Measurements from ENCODE around the gene FOSB. TPM values are rescaled to one million over a fixed set of nuclear protein-coding genes. Genes with fewer than 3 reads are reported as not detected.
A peak's percentile ranks its signal among the peaks of the same experiment; 100 is the strongest.

The FOSB gene
- total and polyA plus RNA-seq, 4 donors, result 7.9 to 24.2 (median 16.4) TPM

DNA sequence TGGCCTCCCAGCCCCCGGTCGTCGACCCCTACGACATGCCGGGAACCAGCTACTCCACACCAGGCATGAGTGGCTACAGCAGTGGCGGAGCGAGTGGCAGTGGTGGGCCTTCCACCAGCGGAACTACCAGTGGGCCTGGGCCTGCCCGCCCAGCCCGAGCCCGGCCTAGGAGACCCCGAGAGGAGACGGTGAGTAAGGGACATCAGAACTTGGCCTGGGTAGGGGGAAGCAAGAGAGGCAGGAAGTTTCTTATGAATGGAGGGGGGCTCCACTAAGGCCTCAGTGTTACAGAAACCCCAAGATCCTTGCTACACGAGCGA lies 2.9 kb downstream of the FOSB start:
- Histone ChIP-seq H3K36me3 (ENCODE audit: control insufficient read depth in 4 of 4, insufficient read depth in 4 of 4, low read length in 4 of 4) (peaks cover 0 to 5% (median 0%) of the 10 kb centered on the region in 4 donors), H3K4me1 (ENCODE audit: control insufficient read depth in 5 of 5, insufficient read depth in 5 of 5, low read length in 5 of 5) (peaks cover 0 to 58% (median 6%) of the 10 kb centered on the region in 5 donors), H3K27me3 (ENCODE audit: control insufficient read depth in 3 of 3, insufficient read depth in 3 of 3, low read length in 2 of 3) (peaks cover 0 to 28% (median 27%) of the 10 kb centered on the region in 3 donors), H3K4me3 (no peak overlapping the region), H3K27ac (ENCODE audit: low read depth in 1 of 2, low read length in 1 of 2) (no peak overlapping the region), H3K9ac (ENCODE audit: insufficient read depth in 1 of 2, low read length in 2 of 2) (peak overlapping the region in 1 of 2 donors; percentile 1), H3K9me3 (ENCODE audit: control insufficient read depth in 4 of 4, insufficient read depth in 3 of 4, low read length in 3 of 4) (no peaks in the 10 kb centered on the region)
- ATAC-seq (ENCODE audit: insufficient read depth, low FRiP score), result no peak
- TF ChIP-seq, protein P1, sequence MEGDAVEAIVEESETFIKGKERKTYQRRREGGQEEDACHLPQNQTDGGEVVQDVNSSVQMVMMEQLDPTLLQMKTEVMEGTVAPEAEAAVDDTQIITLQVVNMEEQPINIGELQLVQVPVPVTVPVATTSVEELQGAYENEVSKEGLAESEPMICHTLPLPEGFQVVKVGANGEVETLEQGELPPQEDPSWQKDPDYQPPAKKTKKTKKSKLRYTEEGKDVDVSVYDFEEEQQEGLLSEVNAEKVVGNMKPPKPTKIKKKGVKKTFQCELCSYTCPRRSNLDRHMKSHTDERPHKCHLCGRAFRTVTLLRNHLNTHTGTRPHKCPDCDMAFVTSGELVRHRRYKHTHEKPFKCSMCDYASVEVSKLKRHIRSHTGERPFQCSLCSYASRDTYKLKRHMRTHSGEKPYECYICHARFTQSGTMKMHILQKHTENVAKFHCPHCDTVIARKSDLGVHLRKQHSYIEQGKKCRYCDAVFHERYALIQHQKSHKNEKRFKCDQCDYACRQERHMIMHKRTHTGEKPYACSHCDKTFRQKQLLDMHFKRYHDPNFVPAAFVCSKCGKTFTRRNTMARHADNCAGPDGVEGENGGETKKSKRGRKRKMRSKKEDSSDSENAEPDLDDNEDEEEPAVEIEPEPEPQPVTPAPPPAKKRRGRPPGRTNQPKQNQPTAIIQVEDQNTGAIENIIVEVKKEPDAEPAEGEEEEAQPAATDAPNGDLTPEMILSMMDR (IDR thresholded peaks at IDR 0.05; ENCODE audit: control extremely low read depth, extremely low read depth), result no peak
- 90 to 93% methylated on average over 15 of the region's 15 CpGs for WGBS, 2 donors
- no peak for DNase-seq

- H3K9me3 ChIP-seq (ENCODE audit: control insufficient read depth in 4 of 4, insufficient read depth in 3 of 4, low read length in 3 of 4), result no peaks in the 10 kb centered on the region
- peaks cover 0 to 5% (median 0%) of the 10 kb centered on the region in 4 donors for H3K36me3 ChIP-seq (ENCODE audit: control insufficient read depth in 4 of 4, insufficient read depth in 4 of 4, low read length in 4 of 4)
- H3K9ac ChIP-seq (ENCODE audit: insufficient read depth in 1 of 2, low read length in 2 of 2), result no peak overlapping the region
- DNase-seq (peak in 2 of 3 donors; percentile 59 to 65), ATAC-seq (ENCODE audit: insufficient read depth, low FRiP score) (no peak)
- no peak overlapping the region for H3K27ac ChIP-seq (ENCODE audit: low read depth in 1 of 2, low read length in 1 of 2)
- TF ChIP-seq, protein P1 (IDR thresholded peaks at IDR 0.05; ENCODE audit: control extremely low read depth, extremely low read depth), result no peak
- 88 to 90% methylated on average over 16 of the region's 16 CpGs for WGBS, 2 donors
- H3K4me3 ChIP-seq, result no peak overlapping the region
- H3K27me3 ChIP-seq (ENCODE audit: control insufficient read depth in 3 of 3, insufficient read depth in 3 of 3, low read length in 2 of 3), result peaks cover 0 to 29% (median 26%) of the 10 kb centered on the region in 3 donors
- H3K4me1 ChIP-seq (ENCODE audit: control insufficient read depth in 5 of 5, insufficient read depth in 5 of 5, low read length in 5 of 5), result peaks cover 0 to 62% (median 6%) of the 10 kb centered on the region in 5 donors
Observed at GRCh38 chr19:45471111-45471930, 3.5 kb downstream of the FOSB start.

DNA sequence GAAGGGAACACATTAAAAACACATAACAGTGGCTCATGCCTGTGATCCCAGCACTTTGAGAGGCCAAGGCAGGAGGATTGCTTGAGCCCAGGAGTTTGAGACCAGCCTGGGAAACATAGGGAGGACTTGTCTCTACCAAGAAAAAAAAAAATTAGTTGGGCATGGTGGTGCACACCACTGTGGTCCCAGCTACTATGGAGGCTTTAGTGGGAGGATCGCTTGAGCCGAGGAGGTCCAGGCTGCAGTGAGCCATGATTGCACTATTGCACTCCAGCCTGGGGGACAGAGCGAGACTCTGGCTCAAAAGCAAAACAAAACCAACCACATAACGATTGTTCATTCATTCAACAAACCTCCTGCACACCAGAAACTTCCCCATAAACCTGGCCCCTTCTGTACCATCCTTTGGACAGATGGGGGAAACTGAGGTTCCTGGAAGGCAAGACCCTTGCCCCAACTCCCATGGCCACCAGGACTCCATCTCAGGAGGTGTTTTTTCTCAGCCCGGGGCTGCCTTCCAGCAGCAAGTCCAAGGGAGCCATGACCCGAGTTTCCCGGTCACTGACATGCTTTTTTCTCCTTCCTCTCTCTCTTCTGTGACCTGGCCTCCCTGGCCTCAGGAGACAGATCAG lies 4.3 kb downstream of the FOSB start:
- TF ChIP-seq, protein P1 (IDR thresholded peaks at IDR 0.05; ENCODE audit: control extremely low read depth, extremely low read depth), result no peak
- H3K4me3 ChIP-seq, result no peak overlapping the region

More for the DNA sequence above, 4.3 kb downstream of the FOSB start:
- Histone ChIP-seq H3K4me1 (ENCODE audit: control insufficient read depth in 5 of 5, insufficient read depth in 5 of 5, low read length in 5 of 5) (peaks cover 0 to 63% (median 6%) of the 10 kb centered on the region in 5 donors), H3K9me3 (ENCODE audit: control insufficient read depth in 4 of 4, insufficient read depth in 3 of 4, low read length in 3 of 4) (no peaks in the 10 kb centered on the region), H3K27me3 (ENCODE audit: control insufficient read depth in 3 of 3, insufficient read depth in 3 of 3, low read length in 2 of 3) (peaks cover 0 to 31% (median 25%) of the 10 kb centered on the region in 3 donors), H3K9ac (ENCODE audit: insufficient read depth in 1 of 2, low read length in 2 of 2) (no peak overlapping the region), H3K27ac (ENCODE audit: low read depth in 1 of 2, low read length in 1 of 2) (no peak overlapping the region), H3K36me3 (ENCODE audit: control insufficient read depth in 4 of 4, insufficient read depth in 4 of 4, low read length in 4 of 4) (peaks cover 0 to 5% (median 0%) of the 10 kb centered on the region in 4 donors)
- peak in 1 of 3 donors; percentile 65 for DNase-seq
- WGBS, 2 donors, result 63 to 67% methylated on average over 7 of the region's 7 CpGs
- no peak for ATAC-seq (ENCODE audit: insufficient read depth, low FRiP score)

All from lung (tissue), 12 donors.